Vagina (tissue), 2 donors: ENCODE data around the gene ZNF12.

ENCODE experiments used
- POLR2A ChIP-seq, 2 donors: fragments of 450-650 bp; IDR thresholded peaks; one replicate each; pipeline ENCODE4 v1.6.1; 2017; ENCODE audit warnings: antibody characterized with exemption in 2 of 2, mild to moderate bottlenecking in 2 of 2, moderate library complexity in 2 of 2
- POLR2AphosphoS5 ChIP-seq, 2 donors: sonication (generic); formaldehyde crosslinking; IDR thresholded peaks; one replicate each; pipeline ENCODE4 v1.9.0; 2017; ENCODE audit warnings: antibody characterized with exemption in 2 of 2, mild to moderate bottlenecking in 2 of 2, low read depth in 1 of 2; ENCODE audit not compliant: insufficient read depth in 1 of 2
- TF ChIP-seq, protein P1 (sequence below), 3 experiments: fragments of 450-650 bp in 2 of 3; fragments of 200-600 bp in 1 of 3; sonication (generic) in 1 of 3; IDR thresholded peaks; one replicate each; pipeline ENCODE4 v1.5.1; 2017 to 2019; ENCODE audit warnings: antibody characterized with exemption in 3 of 3, mild to moderate bottlenecking in 2 of 3, moderate library complexity in 2 of 3

DNA sequence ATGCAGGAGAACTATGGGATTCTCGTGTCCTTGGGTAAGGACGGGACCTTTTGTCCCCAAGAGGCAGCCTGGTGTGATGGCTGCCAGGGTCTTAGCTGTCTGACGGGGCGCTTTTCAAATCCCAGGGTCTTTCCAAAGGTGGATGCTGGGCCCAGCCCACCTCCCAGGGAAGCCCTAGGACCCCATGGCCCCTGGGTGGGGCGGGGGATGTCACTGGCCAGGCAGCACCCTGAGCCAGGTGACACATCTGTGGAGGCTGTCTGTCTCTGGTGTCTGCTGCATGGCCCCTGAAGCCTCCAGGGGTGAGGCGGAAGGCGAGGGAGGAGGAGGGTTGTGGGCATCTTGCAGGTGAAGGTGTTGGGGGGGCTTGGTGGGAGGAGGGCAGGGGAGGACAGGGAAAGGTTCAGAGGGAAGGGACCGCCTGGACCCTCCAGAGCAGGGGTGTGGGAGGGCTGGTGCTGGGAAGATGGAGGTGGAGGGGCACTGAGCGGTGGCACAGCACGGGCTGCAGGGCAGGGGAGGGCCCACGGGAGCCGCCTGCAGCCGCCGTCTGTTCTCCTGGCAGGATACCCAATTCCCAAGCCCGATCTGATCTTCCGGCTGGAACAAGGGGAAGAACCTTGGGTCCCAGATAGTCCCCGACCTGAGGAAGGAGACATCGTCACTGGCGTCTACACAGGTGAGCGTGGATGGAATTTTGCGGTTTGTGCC, 62.7 kb downstream of the ZNF12 start:
- TF ChIP-seq, protein P1, sequence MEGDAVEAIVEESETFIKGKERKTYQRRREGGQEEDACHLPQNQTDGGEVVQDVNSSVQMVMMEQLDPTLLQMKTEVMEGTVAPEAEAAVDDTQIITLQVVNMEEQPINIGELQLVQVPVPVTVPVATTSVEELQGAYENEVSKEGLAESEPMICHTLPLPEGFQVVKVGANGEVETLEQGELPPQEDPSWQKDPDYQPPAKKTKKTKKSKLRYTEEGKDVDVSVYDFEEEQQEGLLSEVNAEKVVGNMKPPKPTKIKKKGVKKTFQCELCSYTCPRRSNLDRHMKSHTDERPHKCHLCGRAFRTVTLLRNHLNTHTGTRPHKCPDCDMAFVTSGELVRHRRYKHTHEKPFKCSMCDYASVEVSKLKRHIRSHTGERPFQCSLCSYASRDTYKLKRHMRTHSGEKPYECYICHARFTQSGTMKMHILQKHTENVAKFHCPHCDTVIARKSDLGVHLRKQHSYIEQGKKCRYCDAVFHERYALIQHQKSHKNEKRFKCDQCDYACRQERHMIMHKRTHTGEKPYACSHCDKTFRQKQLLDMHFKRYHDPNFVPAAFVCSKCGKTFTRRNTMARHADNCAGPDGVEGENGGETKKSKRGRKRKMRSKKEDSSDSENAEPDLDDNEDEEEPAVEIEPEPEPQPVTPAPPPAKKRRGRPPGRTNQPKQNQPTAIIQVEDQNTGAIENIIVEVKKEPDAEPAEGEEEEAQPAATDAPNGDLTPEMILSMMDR (IDR thresholded peaks at IDR 0.05): no peak
- TF ChIP-seq POLR2A (IDR thresholded peaks at IDR 0.05) (no peak), POLR2AphosphoS5 (IDR thresholded peaks at IDR 0.05; ENCODE audit: insufficient read depth in 1 of 2, low read depth in 1 of 2) (no peak)
